Mesendoderm (in vitro differentiated cells): ENCODE results near the gene CXCL8.

Source experiments
- DNase-seq: peaks from one replicate; pipeline ENCODE4 v3.0.0; 2013
- H2AK5ac ChIP-seq: 2 replicates; pipeline ENCODE4 v1.6.1; 2013; ENCODE audit warnings: low read length, inconsistent platforms
- H2BK120ac ChIP-seq: 2 replicates; pipeline ENCODE4 v1.6.1; 2013; ENCODE audit warnings: low read depth, mild to moderate bottlenecking, low read length, moderate library complexity, mixed read lengths
- H2BK15ac ChIP-seq: replicated peaks from 2 replicates; pipeline ENCODE4 v1.6.1; 2013; ENCODE audit warnings: low read depth, mild to moderate bottlenecking, moderate library complexity
- H2BK5ac ChIP-seq: 2 replicates; pipeline ENCODE4 v1.6.1; 2013; ENCODE audit warnings: low read length, inconsistent platforms
- H3K18ac ChIP-seq: 2 replicates; pipeline ENCODE4 v1.6.1; 2013; ENCODE audit warnings: mild to moderate bottlenecking, low read length, mixed read lengths
- H3K23ac ChIP-seq: one replicate; pipeline ENCODE4 v1.6.1; 2013; ENCODE audit warnings: low read length
- H3K27ac ChIP-seq: 2 replicates; pipeline ENCODE4 v1.5.1; 2013; ENCODE audit warnings: low read depth, mild to moderate bottlenecking, inconsistent platforms, low read length, moderate library complexity
- H3K27me3 ChIP-seq: 2 replicates; pipeline ENCODE4 v1.6.1; 2013; ENCODE audit warnings: low read length, control low read depth, mild to moderate bottlenecking, inconsistent platforms; ENCODE audit not compliant: insufficient read depth, poor library complexity
- H3K36me3 ChIP-seq: 2 replicates; pipeline ENCODE4 v1.6.1; 2013; ENCODE audit warnings: low read length, inconsistent platforms; ENCODE audit not compliant: control insufficient read depth, insufficient read depth
- H3K4ac ChIP-seq: one replicate; pipeline ENCODE4 v1.6.1; 2013; ENCODE audit warnings: low read depth, mild to moderate bottlenecking, low read length, moderate library complexity
- H3K4me1 ChIP-seq: 2 replicates; pipeline ENCODE4 v1.6.1; 2013; ENCODE audit warnings: low read depth, low read length, inconsistent platforms; ENCODE audit not compliant: control insufficient read depth
- H3K4me2 ChIP-seq: 2 replicates; pipeline ENCODE4 v1.6.1; 2013; ENCODE audit warnings: low read length
- H3K4me3 ChIP-seq: 2 replicates; pipeline ENCODE4 v1.5.1; 2013; ENCODE audit warnings: mild to moderate bottlenecking, low read length
- H3K56ac ChIP-seq: one replicate; pipeline ENCODE4 v1.6.1; 2013; ENCODE audit warnings: low read length
- H3K79me1 ChIP-seq: 2 replicates; pipeline ENCODE4 v1.6.1; 2013; ENCODE audit warnings: low read length, inconsistent platforms
- H3K79me2 ChIP-seq: 2 replicates; pipeline ENCODE4 v1.6.1; 2013; ENCODE audit warnings: mild to moderate bottlenecking, low read length; ENCODE audit not compliant: control insufficient read depth, insufficient read depth
- H3K9ac ChIP-seq: 2 replicates; pipeline ENCODE4 v1.6.1; 2013; ENCODE audit warnings: low read length, inconsistent platforms
- H4K5ac ChIP-seq: one replicate; pipeline ENCODE4 v1.6.1; 2013; ENCODE audit warnings: low read length
- H4K8ac ChIP-seq: one replicate; pipeline ENCODE4 v1.6.1; 2013; ENCODE audit warnings: low read depth, mild to moderate bottlenecking, control low read depth, low read length, moderate library complexity
- WGBS: extraction: QIAGEN DNeasy Blood & Tissue Kit; methylation state at CpG from one replicate; pipeline ENCODE4 v1.1.7; 2013; ENCODE audit warnings: low lambda C conversion rate, missing lambda C conversion rate; ENCODE audit not compliant: insufficient coverage; ENCODE audit errors: extremely low coverage; 5-methylcytosine and 5-hydroxymethylcytosine counted together

The CXCL8 gene

DNA sequence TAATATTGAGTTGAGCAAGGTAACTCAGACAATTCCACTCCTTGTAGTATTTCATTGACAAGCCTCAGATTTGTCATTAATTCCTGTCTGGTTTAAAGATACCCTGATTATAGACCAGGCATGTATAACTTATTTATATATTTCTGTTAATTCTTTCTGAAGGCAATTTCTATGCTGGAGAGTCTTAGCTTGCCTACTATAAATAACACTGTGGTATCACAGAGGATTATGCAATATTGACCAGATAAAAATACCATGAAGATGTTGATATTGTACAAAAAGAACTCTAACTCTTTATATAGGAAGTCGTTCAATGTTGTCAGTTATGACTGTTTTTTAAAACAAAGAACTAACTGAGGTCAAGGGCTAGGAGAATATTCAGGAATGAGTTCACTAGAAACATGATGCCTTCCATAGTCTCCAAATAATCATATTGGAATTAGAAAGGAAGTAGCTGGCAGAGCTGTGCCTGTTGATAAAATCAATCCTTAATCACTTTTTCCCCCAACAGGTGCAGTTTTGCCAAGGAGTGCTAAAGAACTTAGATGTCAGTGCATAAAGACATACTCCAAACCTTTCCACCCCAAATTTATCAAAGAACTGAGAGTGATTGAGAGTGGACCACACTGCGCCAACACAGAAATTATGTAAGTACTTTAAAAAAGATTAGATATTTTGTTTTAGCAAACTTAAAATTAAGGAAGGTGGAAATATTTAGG is 821 bp downstream of the CXCL8 start:
- Histone ChIP-seq H3K4me1 (no peaks in the 10 kb centered on the region), H2BK5ac (no peak overlapping the region), H3K23ac (no peak overlapping the region), H3K56ac (no peak overlapping the region), H3K9ac (no peak overlapping the region), H2BK120ac (no peak overlapping the region), H4K5ac (no peak overlapping the region), H3K4me3 (no peak overlapping the region), H3K4me2 (no peak overlapping the region), H2AK5ac (no peak overlapping the region), H3K27ac (no peak overlapping the region), H3K79me1 (no peaks in the 10 kb centered on the region), H3K4ac (no peak overlapping the region), H2BK15ac (no peak overlapping the region), H4K8ac (no peak overlapping the region), H3K36me3 (no peaks in the 10 kb centered on the region), H3K18ac (no peak overlapping the region), H3K79me2 (no peaks in the 10 kb centered on the region), H3K27me3 (no peaks in the 10 kb centered on the region)
- no peak for DNase-seq
- WGBS, result no CpG with 5 or more reads among the region's 2 CpGs

GRCh38 chr4:73741750-73742489 is 1.6 kb downstream of the CXCL8 start:
- Histone ChIP-seq H3K79me1 (no peaks in the 10 kb centered on the region), H4K8ac (no peak overlapping the region), H3K23ac (no peak overlapping the region), H3K4me3 (no peak overlapping the region), H2BK120ac (no peak overlapping the region), H2BK5ac (no peak overlapping the region), H2BK15ac (no peak overlapping the region), H3K4me2 (no peak overlapping the region), H3K36me3 (no peaks in the 10 kb centered on the region), H2AK5ac (no peak overlapping the region), H3K79me2 (no peaks in the 10 kb centered on the region), H3K27me3 (no peaks in the 10 kb centered on the region), H3K56ac (no peak overlapping the region), H4K5ac (no peak overlapping the region), H3K4ac (no peak overlapping the region), H3K4me1 (no peaks in the 10 kb centered on the region), H3K9ac (no peak overlapping the region), H3K27ac (no peak overlapping the region), H3K18ac (no peak overlapping the region)
- no CpG with 5 or more reads among the region's 1 CpG for WGBS
- no peak for DNase-seq

DNA sequence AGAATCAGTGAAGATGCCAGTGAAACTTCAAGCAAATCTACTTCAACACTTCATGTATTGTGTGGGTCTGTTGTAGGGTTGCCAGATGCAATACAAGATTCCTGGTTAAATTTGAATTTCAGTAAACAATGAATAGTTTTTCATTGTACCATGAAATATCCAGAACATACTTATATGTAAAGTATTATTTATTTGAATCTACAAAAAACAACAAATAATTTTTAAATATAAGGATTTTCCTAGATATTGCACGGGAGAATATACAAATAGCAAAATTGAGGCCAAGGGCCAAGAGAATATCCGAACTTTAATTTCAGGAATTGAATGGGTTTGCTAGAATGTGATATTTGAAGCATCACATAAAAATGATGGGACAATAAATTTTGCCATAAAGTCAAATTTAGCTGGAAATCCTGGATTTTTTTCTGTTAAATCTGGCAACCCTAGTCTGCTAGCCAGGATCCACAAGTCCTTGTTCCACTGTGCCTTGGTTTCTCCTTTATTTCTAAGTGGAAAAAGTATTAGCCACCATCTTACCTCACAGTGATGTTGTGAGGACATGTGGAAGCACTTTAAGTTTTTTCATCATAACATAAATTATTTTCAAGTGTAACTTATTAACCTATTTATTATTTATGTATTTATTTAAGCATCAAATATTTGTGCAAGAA is 2.3 kb downstream of the CXCL8 start:
- Histone ChIP-seq H3K36me3 (no peaks in the 10 kb centered on the region), H2BK120ac (no peak overlapping the region), H3K18ac (no peak overlapping the region), H3K9ac (no peak overlapping the region), H3K4me1 (no peaks in the 10 kb centered on the region), H3K27me3 (no peaks in the 10 kb centered on the region), H2AK5ac (no peak overlapping the region), H3K4ac (no peak overlapping the region), H3K4me3 (no peak overlapping the region), H4K5ac (no peak overlapping the region), H2BK15ac (no peak overlapping the region), H3K56ac (no peak overlapping the region), H3K23ac (no peak overlapping the region), H3K27ac (no peak overlapping the region), H3K4me2 (no peak overlapping the region), H4K8ac (no peak overlapping the region), H2BK5ac (no peak overlapping the region), H3K79me1 (no peaks in the 10 kb centered on the region), H3K79me2 (no peaks in the 10 kb centered on the region)
- WGBS, result no CpG with 5 or more reads among the region's 2 CpGs
- no peak for DNase-seq

DNA sequence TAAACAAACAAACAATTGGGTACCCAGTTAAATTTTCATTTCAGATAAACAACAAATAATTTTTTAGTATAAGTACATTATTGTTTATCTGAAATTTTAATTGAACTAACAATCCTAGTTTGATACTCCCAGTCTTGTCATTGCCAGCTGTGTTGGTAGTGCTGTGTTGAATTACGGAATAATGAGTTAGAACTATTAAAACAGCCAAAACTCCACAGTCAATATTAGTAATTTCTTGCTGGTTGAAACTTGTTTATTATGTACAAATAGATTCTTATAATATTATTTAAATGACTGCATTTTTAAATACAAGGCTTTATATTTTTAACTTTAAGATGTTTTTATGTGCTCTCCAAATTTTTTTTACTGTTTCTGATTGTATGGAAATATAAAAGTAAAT is 2.9 kb downstream of the CXCL8 start:
- H4K8ac ChIP-seq, result no peak overlapping the region

DNA sequence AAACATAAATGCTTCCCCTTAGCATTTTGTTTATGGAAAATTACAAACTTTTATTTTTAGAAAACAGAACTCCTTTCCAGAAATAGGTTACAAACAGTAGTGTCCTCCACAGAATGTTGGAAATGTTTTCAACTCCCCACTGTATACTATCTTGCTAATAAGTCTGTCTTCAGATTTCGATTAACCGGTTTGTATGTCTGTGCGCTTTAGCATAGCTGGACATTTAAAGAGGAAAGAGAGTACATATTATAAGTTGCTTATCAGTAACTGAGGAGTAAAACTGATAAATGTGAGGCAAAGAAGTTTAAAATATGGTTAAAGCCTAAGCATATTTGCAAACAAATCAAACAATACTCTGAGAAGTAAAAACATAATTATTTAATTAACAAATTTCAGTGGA is 3.4 kb downstream of the CXCL8 start:
- H3K79me2 ChIP-seq, result no peaks in the 10 kb centered on the region
- H3K4me3 ChIP-seq, result no peak overlapping the region
- H2BK5ac ChIP-seq, result no peak overlapping the region
- H3K4me1 ChIP-seq, result no peaks in the 10 kb centered on the region
- H3K9ac ChIP-seq, result no peak overlapping the region
- H3K56ac ChIP-seq, result no peak overlapping the region
- no peaks in the 10 kb centered on the region for H3K36me3 ChIP-seq
- H2BK15ac ChIP-seq, result no peak overlapping the region
- no peak overlapping the region for H3K23ac ChIP-seq
- no peak overlapping the region for H3K18ac ChIP-seq
- no peak overlapping the region for H2AK5ac ChIP-seq
- no peaks in the 10 kb centered on the region for H3K79me1 ChIP-seq
- H3K4me2 ChIP-seq, result no peak overlapping the region
- no peak overlapping the region for H3K4ac ChIP-seq
- H2BK120ac ChIP-seq, result no peak overlapping the region
- DNase-seq, result no peak
- H3K27me3 ChIP-seq, result no peaks in the 10 kb centered on the region
- no peak overlapping the region for H4K5ac ChIP-seq
- H4K8ac ChIP-seq, result no peak overlapping the region
- no CpG with 5 or more reads among the region's 3 CpGs for WGBS
- no peak overlapping the region for H3K27ac ChIP-seq

More for the DNA sequence above, 2.9 kb downstream of the CXCL8 start:
- H2AK5ac ChIP-seq, result no peak overlapping the region
- H4K5ac ChIP-seq, result no peak overlapping the region
- H3K4me1 ChIP-seq, result no peaks in the 10 kb centered on the region
- H2BK15ac ChIP-seq, result no peak overlapping the region
- H2BK120ac ChIP-seq, result no peak overlapping the region
- no peaks in the 10 kb centered on the region for H3K36me3 ChIP-seq
- H2BK5ac ChIP-seq, result no peak overlapping the region
- no peak overlapping the region for H3K23ac ChIP-seq
- no peak for DNase-seq
- H3K56ac ChIP-seq, result no peak overlapping the region
- H3K4me3 ChIP-seq, result no peak overlapping the region
- H3K27me3 ChIP-seq, result no peaks in the 10 kb centered on the region
- no peak overlapping the region for H3K18ac ChIP-seq
- no CpG with 5 or more reads among the region's 1 CpG for WGBS
- H3K79me1 ChIP-seq, result no peaks in the 10 kb centered on the region
- H3K9ac ChIP-seq, result no peak overlapping the region
- no peak overlapping the region for H3K4me2 ChIP-seq
- H3K79me2 ChIP-seq, result no peaks in the 10 kb centered on the region
- no peak overlapping the region for H3K27ac ChIP-seq
- H3K4ac ChIP-seq, result no peak overlapping the region
